Muscle layer of colon (tissue), 2 donors: ENCODE data around the gene PEMT.

Experiments used
- H3K27ac ChIP-seq: one replicate; pipeline ENCODE4 v1.7.0; 2013; ENCODE audit warnings: low read depth, mild to moderate bottlenecking, low read length, moderate library complexity
- H3K27me3 ChIP-seq, 2 donors: one replicate each; pipeline ENCODE4 v1.7.0; 2013; ENCODE audit warnings: low read length in 2 of 2, mild to moderate bottlenecking in 2 of 2; ENCODE audit not compliant: insufficient read depth in 2 of 2, control insufficient read depth in 1 of 2
- H3K36me3 ChIP-seq: one replicate; pipeline ENCODE4 v1.7.0; 2013; ENCODE audit warnings: mild to moderate bottlenecking, low read length; ENCODE audit not compliant: insufficient read depth
- H3K4me1 ChIP-seq: one replicate; pipeline ENCODE4 v1.7.0; 2013; ENCODE audit warnings: mild to moderate bottlenecking, low read length; ENCODE audit not compliant: insufficient read depth
- H3K4me3 ChIP-seq, 2 donors: one replicate each; pipeline ENCODE4 v1.7.0; 2013; ENCODE audit warnings: low read length in 2 of 2, low read depth in 1 of 2, mild to moderate bottlenecking in 1 of 2, moderate library complexity in 1 of 2
- H3K9ac ChIP-seq: one replicate; pipeline ENCODE4 v1.7.0; 2013; ENCODE audit warnings: low read length
- H3K9me3 ChIP-seq: one replicate; pipeline ENCODE4 v1.7.0; 2013; ENCODE audit warnings: mild to moderate bottlenecking, low read length
- donor health status: abdominal sarcoma.
- donor health status: Adenocarcinoma of cecum.

Gene PEMT

GRCh38 chr17:17499402-17500145 is 91.9 kb downstream of the PEMT start:
- Histone ChIP-seq H3K27ac (no peak overlapping the region), H3K36me3 (no peaks in the 10 kb centered on the region), H3K9me3 (no peaks in the 10 kb centered on the region), H3K4me1 (peaks cover 6% of the 10 kb centered on the region), H3K9ac (no peak overlapping the region), H3K27me3 (peaks cover 0 to 10% of the 10 kb centered on the region in 2 donors), H3K4me3 (no peak overlapping the region)

- Histone ChIP-seq H3K4me1 (peaks cover 6% of the 10 kb centered on the region), H3K27ac (no peak overlapping the region), H3K36me3 (no peaks in the 10 kb centered on the region), H3K27me3 (peaks cover 0 to 10% of the 10 kb centered on the region in 2 donors), H3K9me3 (no peaks in the 10 kb centered on the region), H3K9ac (no peak overlapping the region), H3K4me3 (no peak overlapping the region)
Measured at GRCh38 chr17:17498606-17499301, 92.8 kb downstream of the PEMT start.

- H3K27ac ChIP-seq: no peak overlapping the region
- peaks cover 6% of the 10 kb centered on the region for H3K4me1 ChIP-seq
- H3K36me3 ChIP-seq: no peaks in the 10 kb centered on the region
- H3K4me3 ChIP-seq: no peak overlapping the region
- H3K27me3 ChIP-seq: peaks cover 0 to 10% of the 10 kb centered on the region in 2 donors
- no peaks in the 10 kb centered on the region for H3K9me3 ChIP-seq
- H3K9ac ChIP-seq: no peak overlapping the region
Measured at GRCh38 chr17:17497845-17498520, 93.5 kb downstream of the PEMT start.

GRCh38 chr17:17497065-17497844 is 94.3 kb downstream of the PEMT start:
- Histone ChIP-seq H3K9me3 (no peaks in the 10 kb centered on the region), H3K27ac (no peak overlapping the region), H3K27me3 (peaks cover 0 to 10% of the 10 kb centered on the region in 2 donors), H3K4me3 (no peak overlapping the region), H3K9ac (no peak overlapping the region), H3K36me3 (peaks cover 4% of the 10 kb centered on the region), H3K4me1 (peaks cover 6% of the 10 kb centered on the region)

GRCh38 chr17:17496189-17497064 is 95.1 kb downstream of the PEMT start, which contains the start of gene RASD1:
TSS of gene RASD1 (minus strand) at chr17:17496395. CDS start at chr17:17496181, 214 bp downstream.
- no peaks in the 10 kb centered on the region for H3K9me3 ChIP-seq
- H3K36me3 ChIP-seq: peaks cover 10% of the 10 kb centered on the region
- peak within 1 kb of the TSS; percentile 72 to 75 for H3K4me3 ChIP-seq
- peaks cover 0 to 10% of the 10 kb centered on the region in 2 donors for H3K27me3 ChIP-seq
- H3K4me1 ChIP-seq: peaks cover 6% of the 10 kb centered on the region
- no peak within 1 kb of the TSS for H3K9ac ChIP-seq
- peak within 1 kb of the TSS; percentile 73 for H3K27ac ChIP-seq

- H3K36me3 ChIP-seq: peaks cover 13% of the 10 kb centered on the region
- no peak overlapping the region for H3K9ac ChIP-seq
- no peak overlapping the region for H3K27ac ChIP-seq
- H3K4me3 ChIP-seq: peak overlapping the region; percentile 49 to 61
- no peaks in the 10 kb centered on the region for H3K9me3 ChIP-seq
- peaks cover 0 to 10% of the 10 kb centered on the region in 2 donors for H3K27me3 ChIP-seq
- H3K4me1 ChIP-seq: peaks cover 6% of the 10 kb centered on the region
Measured at GRCh38 chr17:17495536-17496188, 95.8 kb downstream of the PEMT start.

GRCh38 chr17:17494870-17495535 is 96.5 kb downstream of the PEMT start:
- Histone ChIP-seq H3K9ac (no peak overlapping the region), H3K27ac (no peak overlapping the region), H3K9me3 (no peaks in the 10 kb centered on the region), H3K4me3 (peak overlapping the region; percentile 16 to 61), H3K27me3 (peaks cover 0 to 10% of the 10 kb centered on the region in 2 donors), H3K4me1 (peaks cover 6% of the 10 kb centered on the region), H3K36me3 (peaks cover 13% of the 10 kb centered on the region)

GRCh38 chr17:17494499-17494869 is 97.0 kb downstream of the PEMT start:
- no peak overlapping the region for H3K9ac ChIP-seq
- peaks cover 6% of the 10 kb centered on the region for H3K4me1 ChIP-seq
- H3K27ac ChIP-seq: no peak overlapping the region
- H3K36me3 ChIP-seq: peaks cover 13% of the 10 kb centered on the region
- peak overlapping the region; percentile 16 to 61 for H3K4me3 ChIP-seq
- H3K27me3 ChIP-seq: peaks cover 0 to 10% of the 10 kb centered on the region in 2 donors
- no peaks in the 10 kb centered on the region for H3K9me3 ChIP-seq

GRCh38 chr17:17493986-17494466 is 97.5 kb downstream of the PEMT start:
- Histone ChIP-seq H3K27ac (no peak overlapping the region), H3K9me3 (no peaks in the 10 kb centered on the region), H3K4me1 (peaks cover 6% of the 10 kb centered on the region), H3K27me3 (peaks cover 0 to 10% of the 10 kb centered on the region in 2 donors), H3K9ac (no peak overlapping the region), H3K36me3 (peaks cover 13% of the 10 kb centered on the region), H3K4me3 (no peak overlapping the region)
